T follicular helper cell (primary cell): Measurements from ENCODE around the gene MUTYH.
"Not testable (repeated sequence)": the region's sequence is repeated elsewhere in the genome, so short reads cannot be mapped to it uniquely, and the experiment has no call there.

Source experiments
- DNase-seq: peaks from one replicate; pipeline ENCODE4 v3.0.0-alpha.2; 2020; ENCODE audit warnings: low read depth
- total RNA-seq, 2 experiments: gene quantifications; one replicate each; lab custom pipeline; 2026; lab: John Stamatoyannopoulos, UW

MUTYH gene
- total RNA-seq, result 2.7 to 5.8 reads per million in 2 experiments

GRCh38 chr1:45339789-45340558, at the start of gene MUTYH, which contains the start of gene TOE1:
Gene MUTYH (minus strand): TSS chr1:45340440. CDS start chr1:45334505, 5,935 bp downstream.
Gene TOE1 (plus strand): TSS chr1:45340170. CDS start chr1:45340253, 83 bp downstream.
- peak; percentile 82 for DNase-seq

GRCh38 chr1:45386219-45386618, 46.0 kb upstream of the MUTYH start:
- no peak for DNase-seq

GRCh38 chr1:45385302-45385701, 45.1 kb upstream of the MUTYH start:
- no peak for DNase-seq

- DNase-seq, result not testable (repeated sequence)
Measured at GRCh38 chr1:45384213-45384612, 44.0 kb upstream of the MUTYH start.

- no peak for DNase-seq
Measured at GRCh38 chr1:45383191-45383590, 43.0 kb upstream of the MUTYH start.

GRCh38 chr1:45381243-45381642, 41.0 kb upstream of the MUTYH start:
- DNase-seq, result no peak

- DNase-seq, result no peak
Measured at GRCh38 chr1:45380730-45381129, 40.5 kb upstream of the MUTYH start.

GRCh38 chr1:45380125-45380524, 39.9 kb upstream of the MUTYH start:
- no peak for DNase-seq

- DNase-seq, result no peak
Measured at GRCh38 chr1:45379524-45379923, 39.3 kb upstream of the MUTYH start.

- no peak for DNase-seq
Measured at GRCh38 chr1:45378184-45378583, 37.9 kb upstream of the MUTYH start.

- DNase-seq, result no peak
Measured at GRCh38 chr1:45375104-45376090, 35.2 kb upstream of the MUTYH start.

- DNase-seq, result no peak
Measured at GRCh38 chr1:45373573-45373972, 33.3 kb upstream of the MUTYH start.

GRCh38 chr1:45370575-45370974, 30.3 kb upstream of the MUTYH start:
- no peak for DNase-seq

- no peak for DNase-seq
Measured at GRCh38 chr1:45365051-45365450, 24.8 kb upstream of the MUTYH start.

GRCh38 chr1:45364294-45364693, 24.1 kb upstream of the MUTYH start:
- no peak for DNase-seq

GRCh38 chr1:45360981-45361380, 20.7 kb upstream of the MUTYH start:
- not testable (repeated sequence) for DNase-seq

- peak; percentile 27 for DNase-seq
Measured at GRCh38 chr1:45359882-45360513, 19.8 kb upstream of the MUTYH start.

- DNase-seq, result no peak
Measured at GRCh38 chr1:45356186-45356585, 15.9 kb upstream of the MUTYH start.

- DNase-seq, result no peak
Measured at GRCh38 chr1:45355683-45356082, 15.4 kb upstream of the MUTYH start.

- no peak for DNase-seq
Measured at GRCh38 chr1:45354838-45355237, 14.6 kb upstream of the MUTYH start.

GRCh38 chr1:45353685-45354084, 13.4 kb upstream of the MUTYH start:
- no peak for DNase-seq

GRCh38 chr1:45351508-45351907, 11.3 kb upstream of the MUTYH start:
- DNase-seq, result no peak
